HG02588 (cell line): ENCODE data around the gene GJA1.
"Not testable (repeated sequence)": the region's sequence is repeated elsewhere in the genome, so short reads cannot be mapped to it uniquely, and the experiment has no call there.

Experiments
- ATAC-seq: cut with Tn5 transposase; IDR thresholded peaks from one replicate; pipeline ENCODE4 v1.9.1; 2021; ENCODE audit warnings: mild to moderate bottlenecking, moderate library complexity; ENCODE audit not compliant: unreplicated experiment

The GJA1 gene

DNA sequence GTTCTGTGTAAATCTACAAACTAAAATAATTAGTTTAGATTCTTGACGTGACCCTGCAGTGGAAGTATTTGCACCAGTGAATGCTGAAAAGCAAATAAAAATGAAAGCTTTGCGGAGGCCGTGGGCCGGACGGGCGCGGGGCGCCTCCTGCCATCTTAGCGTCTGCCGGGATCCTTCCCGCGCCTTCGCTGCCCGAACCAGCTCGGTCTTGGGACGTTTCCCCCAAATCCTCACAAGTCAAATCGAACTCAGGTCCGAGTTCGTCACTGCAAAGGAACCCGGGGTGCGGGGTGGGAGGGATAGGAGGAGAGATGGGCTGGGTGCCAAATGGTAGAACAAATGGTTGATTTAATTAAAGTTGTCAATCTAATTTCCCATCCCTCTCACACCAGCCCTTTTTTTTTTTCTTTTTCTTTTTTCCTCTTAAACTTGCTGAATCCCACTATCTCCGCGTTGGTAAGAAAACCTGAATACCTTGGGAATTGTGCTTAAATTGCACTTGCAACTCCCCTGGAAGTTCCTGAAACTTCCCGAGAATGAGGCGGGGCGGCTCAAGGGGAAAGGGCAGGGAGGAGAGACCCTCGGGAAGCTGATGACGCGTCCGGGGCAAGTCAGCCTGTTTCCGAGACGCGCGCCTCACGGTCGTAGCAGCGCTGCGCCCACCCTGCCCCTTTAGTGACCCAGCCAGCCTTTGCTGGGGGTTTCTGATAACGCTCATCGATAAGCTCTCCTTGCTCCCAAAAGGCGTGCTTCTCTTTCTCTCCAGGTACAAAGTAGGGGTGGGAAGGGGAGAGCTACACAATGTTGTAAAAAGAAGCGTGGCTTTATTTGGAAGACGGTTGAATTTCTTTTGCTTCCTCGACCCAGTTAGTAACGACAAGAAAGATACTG lies 1.8 kb downstream of the GJA1 start:
- no peak for ATAC-seq

DNA sequence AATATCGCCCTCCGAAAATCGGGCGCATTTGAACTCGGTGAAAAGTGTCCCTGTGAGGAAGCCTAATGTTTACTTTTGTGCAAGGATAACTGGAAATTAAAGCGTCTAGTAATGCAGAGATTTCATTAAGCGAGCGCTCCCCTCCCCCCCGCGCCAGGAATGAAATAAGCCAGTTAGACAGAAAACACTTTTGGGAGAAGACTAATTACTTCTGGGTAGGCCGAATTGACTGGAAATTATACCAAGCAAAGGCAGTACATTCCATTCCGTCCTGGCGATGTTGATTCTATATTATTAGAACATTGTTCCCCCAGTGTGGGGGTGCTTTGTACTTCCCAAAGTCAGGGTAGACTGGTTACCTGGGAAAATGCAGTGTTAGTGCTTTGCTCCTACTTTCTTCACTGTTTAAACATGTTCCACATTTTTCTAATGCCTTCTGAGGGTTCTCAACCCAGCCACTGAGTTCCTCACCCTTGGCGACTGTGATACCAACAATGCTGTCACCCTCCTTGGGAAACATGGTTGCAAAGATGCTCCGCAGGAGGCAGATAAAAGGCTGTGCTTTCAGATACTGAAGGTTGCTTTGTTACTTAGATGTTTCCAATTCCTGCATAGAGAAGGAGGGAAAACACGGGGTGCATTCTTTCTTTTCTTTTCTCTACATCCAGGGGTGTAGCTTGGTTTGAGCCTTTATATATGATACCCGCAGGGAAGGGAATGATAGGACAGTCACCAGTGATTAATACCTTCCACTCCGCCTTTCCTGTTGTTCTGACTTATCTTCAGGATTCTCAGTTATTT lies 2.6 kb downstream of the GJA1 start:
- ATAC-seq, result no peak

DNA sequence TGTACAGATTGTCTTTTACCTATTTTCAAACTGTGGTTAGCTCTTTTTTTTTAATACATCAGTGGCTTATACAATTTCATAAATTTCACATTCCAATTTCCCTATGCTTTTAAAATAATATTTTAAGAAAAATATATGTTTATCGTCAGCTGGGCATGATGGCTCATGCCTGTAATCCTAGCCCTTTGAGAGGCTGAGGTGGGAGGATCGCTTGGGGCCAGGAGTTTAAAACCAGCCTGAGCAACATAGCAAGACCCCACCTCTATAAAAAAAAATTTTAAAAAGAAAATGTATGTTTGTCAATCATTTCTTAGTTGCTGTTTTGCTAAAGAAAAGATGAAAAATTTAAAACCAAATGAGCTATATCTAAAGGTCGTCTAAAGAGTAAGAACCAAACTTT lies 3.4 kb downstream of the GJA1 start:
- ATAC-seq, result no peak

DNA sequence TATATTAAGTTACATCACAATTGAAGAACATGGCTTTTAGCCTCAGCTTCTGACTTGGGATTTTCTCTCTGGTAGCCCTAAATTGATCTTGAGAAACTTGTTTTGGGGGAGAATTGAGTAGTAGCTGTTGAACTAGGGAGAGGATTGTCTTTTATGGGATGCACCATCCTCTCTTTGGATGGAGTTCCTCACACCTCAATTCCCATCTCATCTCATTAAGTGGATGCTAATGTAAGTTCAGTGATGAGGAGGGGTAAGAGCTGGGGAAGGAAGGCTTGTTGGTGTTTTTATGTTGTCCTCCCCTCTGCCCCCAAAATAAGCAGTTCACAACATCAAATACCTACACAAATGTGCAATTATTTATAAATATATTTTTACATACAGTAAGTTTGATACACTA lies 4.0 kb downstream of the GJA1 start:
- no peak for ATAC-seq

DNA sequence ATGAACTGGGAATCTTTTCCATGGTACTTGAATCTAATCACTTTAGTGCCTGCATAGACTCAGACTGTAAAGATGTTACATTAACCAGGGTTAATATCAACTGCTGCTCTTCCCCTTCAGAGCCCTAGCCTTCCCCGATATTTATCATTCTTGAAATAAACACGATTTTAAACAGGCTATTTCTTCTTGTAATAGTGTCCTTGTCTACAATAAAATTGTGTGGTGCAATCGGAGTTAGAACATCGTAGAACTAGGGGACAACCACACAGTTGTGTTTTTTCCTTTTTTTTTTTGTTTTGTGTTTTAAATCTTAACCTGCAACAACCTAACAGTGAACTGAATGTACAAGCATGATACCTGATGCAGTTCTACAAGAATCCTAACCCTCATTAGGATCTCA lies 4.5 kb downstream of the GJA1 start:
- ATAC-seq, result no peak

DNA sequence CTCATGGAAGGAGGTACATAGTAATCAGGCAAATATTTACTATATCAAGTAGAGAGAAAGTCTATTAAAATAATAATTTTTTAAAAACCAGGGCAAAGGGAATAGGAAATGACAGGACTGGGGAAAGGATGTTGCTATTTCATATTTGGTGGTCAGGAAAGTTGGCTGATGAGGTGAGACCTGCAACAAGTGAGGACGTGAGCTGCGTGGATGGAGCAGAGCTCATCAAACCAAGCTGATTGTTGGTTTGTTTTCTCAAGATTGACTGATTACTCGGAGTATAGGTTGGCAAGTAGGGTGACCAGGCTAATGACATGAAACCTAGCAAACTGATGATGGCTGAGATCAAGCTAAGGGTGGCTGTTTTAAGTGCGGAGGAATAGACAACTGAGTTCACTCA lies 6.0 kb downstream of the GJA1 start:
- no peak for ATAC-seq

DNA sequence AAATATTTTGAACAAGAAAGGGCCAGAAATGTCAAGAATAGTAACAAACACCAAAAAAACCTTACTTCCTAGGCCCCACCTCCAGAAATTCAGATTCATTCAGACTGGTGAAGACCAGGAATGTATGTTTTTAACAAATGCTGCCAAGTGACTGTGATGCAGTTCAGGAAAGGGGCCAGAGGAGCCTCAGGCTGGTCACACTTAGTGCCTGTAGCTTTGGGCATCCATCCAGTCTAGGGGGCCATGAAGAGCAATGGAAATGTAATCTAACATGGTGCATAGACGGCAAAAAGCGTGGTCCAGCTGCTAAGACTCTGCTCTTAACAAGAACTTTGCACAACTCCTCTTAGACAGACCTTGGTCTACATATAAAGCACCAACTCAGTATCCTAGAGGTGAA lies 7.1 kb downstream of the GJA1 start:
- ATAC-seq, result no peak

DNA sequence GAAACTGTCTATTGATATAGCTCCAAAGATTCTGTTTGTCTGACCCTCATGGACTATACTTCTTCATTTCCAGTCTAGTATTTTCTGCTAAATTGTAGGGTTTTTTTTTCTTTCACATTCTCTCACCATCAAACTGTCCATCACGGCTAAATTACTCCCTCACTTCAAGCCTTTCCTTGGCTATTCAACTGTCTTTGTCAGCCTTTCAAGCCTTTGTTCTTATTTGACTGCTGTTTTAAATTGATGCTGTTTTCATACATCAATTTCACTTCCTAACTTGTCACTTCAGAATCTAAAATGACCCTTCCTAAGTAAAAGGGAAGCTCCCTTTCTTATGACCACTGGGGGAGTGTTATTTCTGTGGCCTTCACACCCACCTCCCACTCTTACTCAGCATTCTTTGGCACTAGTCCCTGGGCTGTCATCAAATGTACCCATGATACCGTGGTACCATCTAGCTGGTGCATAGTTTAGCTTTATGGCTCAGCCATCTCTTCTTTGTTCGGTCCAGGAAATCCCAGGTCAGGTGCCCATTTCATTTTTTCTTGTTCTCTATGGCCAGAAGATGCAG lies 8.6 kb downstream of the GJA1 start:
- ATAC-seq, result no peak

DNA sequence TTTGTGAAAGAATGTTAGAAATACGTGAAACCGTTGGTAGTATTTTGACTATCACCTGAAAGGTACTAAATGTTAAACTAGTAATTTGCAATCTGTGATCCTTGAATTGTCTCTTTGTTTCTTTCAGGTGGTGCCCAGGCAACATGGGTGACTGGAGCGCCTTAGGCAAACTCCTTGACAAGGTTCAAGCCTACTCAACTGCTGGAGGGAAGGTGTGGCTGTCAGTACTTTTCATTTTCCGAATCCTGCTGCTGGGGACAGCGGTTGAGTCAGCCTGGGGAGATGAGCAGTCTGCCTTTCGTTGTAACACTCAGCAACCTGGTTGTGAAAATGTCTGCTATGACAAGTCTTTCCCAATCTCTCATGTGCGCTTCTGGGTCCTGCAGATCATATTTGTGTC lies 11.3 kb downstream of the GJA1 start:
- not testable (repeated sequence) for ATAC-seq

DNA sequence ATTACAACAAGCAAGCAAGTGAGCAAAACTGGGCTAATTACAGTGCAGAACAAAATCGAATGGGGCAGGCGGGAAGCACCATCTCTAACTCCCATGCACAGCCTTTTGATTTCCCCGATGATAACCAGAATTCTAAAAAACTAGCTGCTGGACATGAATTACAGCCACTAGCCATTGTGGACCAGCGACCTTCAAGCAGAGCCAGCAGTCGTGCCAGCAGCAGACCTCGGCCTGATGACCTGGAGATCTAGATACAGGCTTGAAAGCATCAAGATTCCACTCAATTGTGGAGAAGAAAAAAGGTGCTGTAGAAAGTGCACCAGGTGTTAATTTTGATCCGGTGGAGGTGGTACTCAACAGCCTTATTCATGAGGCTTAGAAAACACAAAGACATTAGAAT lies 12.3 kb downstream of the GJA1 start:
- ATAC-seq, result not testable (repeated sequence)

DNA sequence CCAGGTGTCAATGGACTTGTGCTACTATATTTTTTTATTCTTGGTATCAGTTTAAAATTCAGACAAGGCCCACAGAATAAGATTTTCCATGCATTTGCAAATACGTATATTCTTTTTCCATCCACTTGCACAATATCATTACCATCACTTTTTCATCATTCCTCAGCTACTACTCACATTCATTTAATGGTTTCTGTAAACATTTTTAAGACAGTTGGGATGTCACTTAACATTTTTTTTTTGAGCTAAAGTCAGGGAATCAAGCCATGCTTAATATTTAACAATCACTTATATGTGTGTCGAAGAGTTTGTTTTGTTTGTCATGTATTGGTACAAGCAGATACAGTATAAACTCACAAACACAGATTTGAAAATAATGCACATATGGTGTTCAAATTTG lies 13.1 kb downstream of the GJA1 start:
- not testable (repeated sequence) for ATAC-seq

DNA sequence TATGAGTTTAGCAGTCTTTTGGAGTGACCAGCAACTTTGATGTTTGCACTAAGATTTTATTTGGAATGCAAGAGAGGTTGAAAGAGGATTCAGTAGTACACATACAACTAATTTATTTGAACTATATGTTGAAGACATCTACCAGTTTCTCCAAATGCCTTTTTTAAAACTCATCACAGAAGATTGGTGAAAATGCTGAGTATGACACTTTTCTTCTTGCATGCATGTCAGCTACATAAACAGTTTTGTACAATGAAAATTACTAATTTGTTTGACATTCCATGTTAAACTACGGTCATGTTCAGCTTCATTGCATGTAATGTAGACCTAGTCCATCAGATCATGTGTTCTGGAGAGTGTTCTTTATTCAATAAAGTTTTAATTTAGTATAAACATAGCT lies 13.9 kb downstream of the GJA1 start:
- ATAC-seq, result no peak

DNA sequence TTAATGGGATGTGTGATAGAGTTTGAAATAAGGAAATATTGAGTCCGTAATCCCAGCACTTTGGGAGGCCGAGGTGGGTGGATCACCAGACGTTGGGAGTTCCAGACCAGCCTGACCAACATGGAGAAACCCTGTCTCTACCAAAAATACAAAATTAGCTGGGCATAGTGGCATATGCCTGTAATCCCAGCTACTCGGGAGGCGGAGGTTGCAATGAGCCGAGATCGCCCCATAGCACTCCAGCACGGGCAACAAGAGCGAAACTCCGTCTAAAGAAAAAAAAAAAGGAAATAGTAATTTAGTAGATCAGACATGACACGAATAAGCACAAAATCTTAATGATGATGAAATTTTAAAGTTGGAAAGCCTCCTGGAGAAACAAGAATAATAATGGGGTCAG lies 14.8 kb downstream of the GJA1 start:
- ATAC-seq, result no peak

DNA sequence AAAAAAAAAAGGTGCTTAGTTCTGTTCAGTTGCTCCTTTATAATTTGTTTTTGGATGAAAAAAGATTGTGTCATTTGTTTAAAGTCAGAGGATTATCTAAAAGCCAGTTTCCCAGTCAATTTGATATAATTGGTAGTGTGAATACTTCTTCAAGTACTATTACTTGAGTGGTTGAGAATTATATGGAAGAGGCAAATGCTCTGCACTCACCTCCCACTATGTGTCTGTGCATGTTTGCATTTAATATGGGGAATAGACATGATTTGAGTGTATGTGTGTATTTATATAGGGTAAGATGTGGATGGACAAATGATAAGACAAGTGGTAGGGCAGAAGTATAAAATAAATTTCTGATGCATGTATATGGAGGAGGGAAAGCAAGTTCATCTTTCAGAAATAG lies 15.8 kb downstream of the GJA1 start:
- ATAC-seq, result no peak

DNA sequence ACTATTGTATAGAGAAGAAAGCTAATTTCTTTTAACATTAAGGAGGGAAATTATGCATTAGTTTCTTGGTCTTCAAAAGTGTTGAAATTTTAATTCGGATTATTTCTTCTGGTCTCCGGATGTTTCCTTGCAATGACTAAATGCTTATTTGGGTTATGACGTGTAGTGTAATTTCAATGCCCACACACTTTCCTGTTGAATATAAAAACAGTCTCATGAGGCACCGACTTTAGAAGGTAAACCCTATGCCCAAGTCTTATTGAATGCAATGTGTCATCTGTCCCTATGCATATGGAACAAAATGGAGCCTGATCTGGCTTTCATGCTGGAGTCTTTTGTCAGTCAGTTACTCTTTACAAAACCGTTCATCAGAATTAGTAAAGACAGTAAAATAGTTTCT lies 17.7 kb downstream of the GJA1 start:
- no peak for ATAC-seq

DNA sequence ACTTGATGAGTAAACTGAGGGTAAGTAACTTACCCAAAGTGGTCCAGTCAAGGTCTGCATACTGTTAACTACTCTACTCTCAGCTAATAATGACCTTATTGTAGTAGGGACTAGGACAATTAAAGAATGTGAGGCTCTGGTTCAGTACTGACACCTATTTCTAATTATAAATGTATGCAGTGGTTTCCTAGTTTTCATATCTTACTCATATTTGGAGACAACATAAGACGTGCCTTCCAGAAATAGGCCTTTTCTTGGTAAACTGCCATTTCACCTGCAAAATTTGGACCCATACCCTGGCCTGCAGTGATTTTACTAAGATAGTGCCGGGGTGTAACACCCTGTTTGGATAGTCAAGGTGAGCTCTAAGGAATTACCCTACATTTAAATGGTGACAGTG lies 24.7 kb downstream of the GJA1 start:
- ATAC-seq, result no peak

DNA sequence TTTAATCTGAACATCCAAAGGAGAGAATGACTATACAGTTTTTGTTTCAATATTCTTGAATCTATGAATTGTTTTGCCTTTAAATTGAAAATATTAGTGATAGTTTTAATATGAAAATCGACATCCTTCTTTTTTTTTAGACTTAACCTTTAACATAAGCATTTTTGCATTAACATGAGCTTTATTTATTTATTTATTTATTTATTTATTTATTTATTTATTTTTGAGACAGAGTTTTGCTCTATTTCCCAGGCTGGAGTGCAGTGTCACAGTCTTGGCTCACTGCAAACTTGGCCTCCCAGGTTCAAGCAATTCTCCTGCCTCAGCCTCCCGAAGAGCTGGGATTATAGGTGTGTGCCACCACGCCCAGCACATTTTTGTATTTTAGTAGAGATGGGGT lies 27.6 kb downstream of the GJA1 start:
- ATAC-seq, result no peak

DNA sequence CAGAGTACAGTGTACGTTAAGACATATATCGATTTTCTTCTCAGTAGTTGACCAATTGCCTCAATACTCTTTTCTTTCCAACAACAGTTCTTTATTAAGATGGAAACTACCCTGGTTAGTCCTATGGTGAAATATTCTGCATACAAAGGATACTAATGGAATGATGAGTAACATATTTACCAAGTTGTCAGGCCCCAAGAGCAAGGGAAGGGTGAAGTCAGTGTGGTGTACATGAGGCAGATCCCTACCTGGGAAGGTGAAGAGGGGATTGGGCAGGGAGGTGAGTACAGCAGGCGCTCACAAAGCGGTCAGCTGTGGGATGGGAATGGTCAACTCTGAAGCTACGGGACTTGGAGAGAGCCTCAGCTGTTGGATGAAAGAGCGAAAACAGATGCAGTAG lies 29.7 kb downstream of the GJA1 start:
- ATAC-seq, result no peak

DNA sequence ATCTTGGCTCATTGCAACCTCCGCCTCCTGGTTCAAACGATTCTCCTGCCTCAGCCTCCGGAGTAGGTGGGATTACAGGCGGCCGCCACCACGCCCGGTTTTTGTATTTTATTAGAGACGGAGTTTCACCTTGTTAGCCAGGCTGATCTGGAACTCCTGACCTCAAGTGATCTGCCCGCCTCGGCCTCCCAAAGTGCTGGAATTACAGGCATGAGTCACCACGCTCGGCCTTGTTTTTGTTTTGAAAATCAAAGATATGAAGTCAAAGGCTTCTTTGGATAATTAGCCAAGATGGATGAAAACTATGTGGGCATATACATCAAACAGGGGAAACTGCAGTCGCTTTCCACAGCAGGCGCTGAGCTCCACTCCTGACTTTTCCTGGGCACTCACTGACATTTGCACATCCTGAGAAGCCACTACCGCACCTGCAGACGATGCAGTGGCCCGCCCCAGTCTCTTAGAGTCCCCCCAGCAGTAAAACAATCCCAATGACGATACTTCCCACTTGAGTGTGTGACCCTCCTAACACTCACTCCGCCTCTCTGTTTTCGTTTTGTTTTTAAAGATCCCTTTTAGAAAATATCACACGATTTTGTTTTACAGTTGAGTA lies 44.1 kb downstream of the GJA1 start:
- no peak for ATAC-seq

DNA sequence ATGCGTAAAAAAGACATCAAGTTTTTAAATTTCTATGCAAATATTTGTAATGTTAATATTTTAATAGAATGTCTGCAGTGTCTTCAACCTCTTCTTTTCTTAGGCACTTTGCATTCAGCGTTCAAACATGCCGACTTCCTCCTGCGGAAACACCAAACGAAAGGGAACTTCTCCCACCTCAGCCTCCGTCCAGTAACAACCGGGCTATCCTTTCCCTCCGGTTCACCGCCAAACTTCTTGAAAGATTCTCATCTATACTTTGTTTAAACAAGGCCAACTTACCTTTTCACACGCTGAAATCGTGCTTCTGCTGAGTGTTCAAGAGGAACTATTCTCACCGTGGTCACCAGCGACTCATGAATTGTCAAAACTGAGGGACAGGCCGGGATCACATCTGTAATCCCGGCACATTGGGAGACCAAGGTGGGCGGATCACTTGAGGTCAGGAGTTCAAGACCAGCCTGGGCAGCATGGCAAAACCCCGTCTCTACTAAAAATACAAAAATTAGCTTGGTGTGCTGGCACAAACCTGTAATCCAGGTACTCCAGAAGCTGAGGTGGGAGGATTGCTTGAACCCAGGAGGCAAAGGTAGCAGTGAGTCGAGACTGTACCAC lies 44.8 kb downstream of the GJA1 start:
- no peak for ATAC-seq
